NCI-H446 (cell line): ENCODE measurements around the gene NPM1.
A peak's percentile ranks its signal among the peaks of the same experiment; 100 is the strongest.
"Not testable (repeated sequence)": the region's sequence is repeated elsewhere in the genome, so short reads cannot be mapped to it uniquely, and the experiment has no call there.

ENCODE experiments used
- DNase-seq, 2 experiments: peaks; one replicate each; lab custom pipeline; 2025; lab: John Stamatoyannopoulos, UW

Gene NPM1, protein sequence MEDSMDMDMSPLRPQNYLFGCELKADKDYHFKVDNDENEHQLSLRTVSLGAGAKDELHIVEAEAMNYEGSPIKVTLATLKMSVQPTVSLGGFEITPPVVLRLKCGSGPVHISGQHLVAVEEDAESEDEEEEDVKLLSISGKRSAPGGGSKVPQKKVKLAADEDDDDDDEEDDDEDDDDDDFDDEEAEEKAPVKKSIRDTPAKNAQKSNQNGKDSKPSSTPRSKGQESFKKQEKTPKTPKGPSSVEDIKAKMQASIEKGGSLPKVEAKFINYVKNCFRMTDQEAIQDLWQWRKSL

DNA sequence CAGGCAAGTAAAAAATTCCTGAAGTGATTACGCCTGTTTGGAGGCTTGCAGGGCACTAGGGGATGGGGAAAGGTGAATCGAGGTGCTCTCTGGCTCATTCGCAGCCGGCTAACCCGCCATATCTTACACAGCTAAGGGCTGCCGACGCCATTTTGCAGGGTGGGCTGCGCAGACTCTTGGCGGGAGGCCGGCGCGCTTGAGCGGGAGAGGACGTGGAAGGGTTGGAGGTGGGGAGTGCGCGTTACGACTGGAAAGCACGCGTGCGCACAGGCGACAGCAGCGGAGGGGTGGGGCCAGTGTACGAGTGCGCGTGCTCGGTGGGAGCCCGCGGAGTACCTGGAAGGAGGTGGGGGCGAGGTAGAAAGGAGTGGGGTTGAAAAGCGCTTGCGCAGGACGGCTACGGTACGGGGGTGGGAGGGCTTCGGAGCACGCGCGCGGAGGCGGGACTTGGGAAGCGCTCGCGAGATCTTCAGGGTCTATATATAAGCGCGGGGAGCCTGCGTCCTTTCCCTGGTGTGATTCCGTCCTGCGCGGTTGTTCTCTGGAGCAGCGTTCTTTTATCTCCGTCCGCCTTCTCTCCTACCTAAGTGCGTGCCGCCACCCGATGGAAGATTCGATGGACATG is at the start of gene NPM1:
Gene NPM1 (plus strand): TSS at position 505 of the 625 bp plus-strand sequence. CDS start 100 bp downstream, at position 605.
- peak; percentile 94 to 98 for DNase-seq

DNA sequence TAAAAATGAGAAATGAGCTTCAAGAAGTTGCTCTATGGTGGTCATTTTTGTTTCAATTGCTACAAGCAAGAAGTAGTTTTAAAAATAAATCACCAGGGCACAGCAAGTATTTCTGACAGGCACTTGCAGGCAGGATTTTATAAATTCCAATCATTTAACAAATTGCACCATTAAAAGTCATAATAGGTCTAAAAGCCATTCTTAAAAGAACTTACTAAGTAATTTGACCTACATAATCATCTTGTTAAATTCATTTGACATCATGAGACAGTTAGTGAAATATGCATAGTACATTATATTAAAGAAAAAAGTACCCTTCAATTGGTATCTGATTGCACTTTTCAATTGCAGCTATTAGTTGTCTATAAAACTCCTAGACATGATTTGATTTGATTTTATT is 47.6 kb upstream of the NPM1 start:
- no peak for DNase-seq

DNA sequence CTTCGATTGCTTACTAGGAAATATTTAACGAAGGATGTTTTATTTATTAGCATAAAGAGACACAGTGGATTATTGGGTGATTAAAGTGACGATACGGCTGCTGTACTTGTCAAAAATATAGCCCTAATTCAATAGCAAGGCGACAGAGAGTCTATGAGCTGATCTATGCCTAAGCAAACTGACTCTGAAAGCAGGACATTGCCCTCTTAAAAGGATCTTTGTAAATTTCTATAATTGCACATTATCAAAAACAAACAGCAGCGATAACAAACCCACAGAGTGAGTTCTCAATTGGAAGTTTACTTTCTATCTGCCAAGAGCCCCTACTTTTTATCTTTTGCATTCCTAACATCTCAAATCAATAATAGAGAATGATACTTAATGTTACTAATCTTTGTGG is 47.2 kb upstream of the NPM1 start:
- DNase-seq = no peak

DNA sequence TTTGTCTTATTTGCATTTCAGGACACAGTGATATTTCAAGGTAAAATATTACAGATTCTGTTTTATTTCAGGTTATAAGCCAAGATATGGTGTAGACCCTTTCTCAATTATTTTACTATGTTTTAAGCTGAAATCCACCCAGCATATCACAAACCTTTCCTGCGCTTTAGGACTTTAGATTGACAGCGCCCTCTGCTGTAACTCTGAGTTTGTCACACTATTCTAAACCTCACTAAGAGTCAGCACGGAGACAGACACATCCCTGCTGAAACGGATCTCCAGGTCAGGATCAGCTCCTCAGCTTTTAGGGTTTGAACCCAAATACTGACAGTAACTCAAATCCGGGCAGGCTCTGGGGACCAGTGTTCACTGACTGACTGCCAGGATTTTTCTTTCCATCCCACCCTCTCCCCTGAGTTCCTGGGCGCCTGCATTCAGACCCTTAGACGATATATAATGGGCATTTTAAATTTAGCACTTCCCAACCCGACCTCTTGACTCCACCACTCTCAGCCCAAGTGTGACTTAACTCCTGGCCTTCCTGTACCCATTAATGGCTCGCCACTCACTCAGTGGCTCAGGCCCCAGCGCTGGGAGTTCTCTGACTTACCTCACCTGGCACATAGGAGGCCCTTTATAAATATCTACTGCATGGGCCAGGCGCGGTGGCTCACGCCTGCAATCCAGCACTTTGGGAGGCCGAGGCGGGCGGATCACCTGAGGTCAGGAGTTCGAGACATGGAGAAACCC is 45.1 kb upstream of the NPM1 start:
- peak in 1 of 2 experiments; percentile 67 for DNase-seq

DNA sequence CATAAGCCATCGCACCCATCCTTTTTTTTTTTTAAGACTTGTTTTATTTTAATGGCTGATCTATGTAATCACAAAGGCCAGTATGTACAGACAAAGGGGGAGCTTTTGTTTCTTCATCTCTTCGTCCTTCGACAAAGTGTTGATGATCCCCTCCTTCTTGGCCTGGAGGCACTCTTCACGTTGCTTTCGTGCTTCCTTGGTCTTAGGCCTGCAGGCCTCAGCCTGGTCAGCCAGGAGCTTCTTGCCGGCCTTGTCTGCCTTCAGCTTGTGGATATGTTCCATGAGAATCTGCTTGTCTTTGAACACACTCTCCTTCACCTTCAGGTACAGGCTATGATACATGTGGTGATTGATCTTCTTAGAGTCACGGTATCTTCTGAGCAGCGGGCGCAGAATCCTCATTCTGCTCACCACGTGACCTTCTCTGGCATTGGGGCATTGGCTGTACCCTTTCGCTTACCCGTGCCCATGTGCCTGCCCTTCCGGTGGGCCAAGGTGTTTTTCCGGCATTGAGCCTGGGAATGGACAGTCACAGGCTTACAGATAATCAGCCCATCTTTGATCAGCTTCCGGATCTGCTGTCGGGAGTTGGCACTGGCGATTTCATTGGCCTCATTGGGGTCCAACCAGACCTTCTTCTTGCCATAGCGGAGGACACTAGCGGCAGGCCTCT is 42.6 kb upstream of the NPM1 start:
- DNase-seq = no peak

DNA sequence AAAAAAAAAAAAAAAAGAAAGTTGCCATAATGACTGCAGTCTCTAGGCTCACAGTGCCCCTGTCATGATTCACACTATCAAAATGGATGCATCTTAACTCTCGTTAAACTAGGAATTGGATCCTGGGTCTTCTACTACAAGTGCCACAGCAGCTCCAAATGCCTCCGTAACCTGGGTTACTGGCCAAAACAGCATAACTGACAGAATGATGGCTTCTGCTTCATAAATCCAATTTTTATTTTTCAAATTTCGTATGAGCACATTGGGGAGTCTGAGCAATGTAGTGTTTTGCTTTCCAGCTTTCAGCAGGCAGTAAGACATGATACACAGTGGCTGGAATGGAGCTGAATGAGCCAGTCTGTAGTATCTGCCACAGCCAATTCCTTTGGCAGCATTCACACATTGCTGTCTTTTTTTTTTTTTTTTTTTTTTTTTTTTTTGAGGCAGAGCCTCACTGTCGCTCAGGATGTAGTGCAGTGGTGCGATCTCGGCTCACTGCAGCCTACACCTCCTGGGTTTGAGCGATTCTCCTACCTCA is 36.0 kb upstream of the NPM1 start:
- peak; percentile 15 to 58 for DNase-seq

DNA sequence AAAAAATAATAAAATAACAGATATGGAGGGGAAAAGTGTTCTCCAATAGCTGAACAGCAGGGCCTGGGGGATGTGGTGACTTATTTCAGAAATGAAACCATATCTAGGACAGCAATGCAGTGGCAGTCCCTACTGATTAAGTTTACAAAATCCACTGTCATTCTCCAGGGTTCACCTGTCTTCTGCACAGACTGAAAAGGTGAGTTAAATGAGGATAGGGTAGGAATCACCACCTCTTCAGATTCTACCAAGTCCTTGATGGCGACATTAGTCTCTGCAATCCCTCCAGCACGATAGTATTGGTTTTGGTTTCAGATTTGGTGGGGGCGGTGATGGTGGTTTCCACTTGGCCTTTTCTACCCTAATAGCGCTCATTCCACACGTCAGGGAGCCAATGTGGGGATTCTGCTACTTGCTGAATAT is 32.3 kb upstream of the NPM1 start:
- no peak for DNase-seq

DNA sequence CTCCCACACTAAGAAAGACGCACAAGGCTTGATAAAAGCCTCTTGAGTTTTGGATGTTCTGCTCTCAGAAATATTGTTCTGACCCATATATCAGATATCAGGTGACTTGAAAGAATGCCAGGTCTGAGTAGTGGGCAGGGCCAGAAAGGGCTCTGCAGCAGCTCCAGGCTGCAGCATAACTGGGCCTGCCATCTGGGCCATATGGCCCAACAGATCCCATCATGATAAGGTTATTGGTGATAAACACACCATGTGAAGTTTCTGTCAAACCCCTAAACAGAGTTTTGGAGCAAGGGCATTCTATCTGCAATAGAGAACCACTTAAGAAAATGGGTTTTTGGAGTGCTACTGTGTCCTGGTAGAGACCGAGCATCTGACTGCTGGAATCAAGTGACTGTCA is 29.8 kb upstream of the NPM1 start:
- DNase-seq = no peak

DNA sequence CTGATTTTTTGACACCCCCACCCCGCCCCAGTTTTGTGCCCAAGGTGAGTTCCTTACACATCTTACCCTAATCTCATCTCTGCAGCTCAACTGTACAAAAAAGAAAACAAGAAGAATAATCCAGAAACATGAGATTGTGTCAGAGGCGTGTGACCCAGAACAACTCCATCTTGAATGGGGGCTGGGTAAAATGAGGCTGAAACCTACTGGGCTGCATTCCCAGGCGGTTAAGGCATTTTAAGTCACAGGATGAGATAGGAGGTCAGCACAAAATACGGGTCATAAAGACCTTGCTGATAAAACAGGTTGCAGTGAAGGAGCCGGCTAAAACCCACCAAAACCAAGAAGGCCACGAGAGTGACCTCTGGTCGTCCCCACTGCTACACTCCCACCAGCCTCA is 26.5 kb upstream of the NPM1 start:
- DNase-seq = not testable (repeated sequence)

DNA sequence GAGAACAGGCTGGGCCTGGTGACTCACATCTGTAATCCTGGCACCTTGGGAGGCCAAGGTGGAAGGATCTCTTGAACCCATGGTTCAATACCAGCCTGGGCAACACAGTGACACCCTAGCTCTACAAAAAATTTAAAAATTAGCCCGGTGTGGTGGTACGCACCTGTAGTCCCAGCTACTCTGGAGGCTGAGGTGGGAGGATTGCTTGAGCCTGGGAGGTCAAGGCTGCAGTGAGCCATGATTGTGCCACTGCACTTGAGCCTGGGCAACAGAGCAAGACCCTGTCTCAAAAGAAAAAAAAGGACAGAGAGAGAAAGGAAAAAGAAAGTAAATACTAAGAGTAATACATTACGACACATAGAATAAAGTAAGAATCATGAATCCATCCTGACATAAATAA is 24.4 kb upstream of the NPM1 start:
- DNase-seq = not testable (repeated sequence)

DNA sequence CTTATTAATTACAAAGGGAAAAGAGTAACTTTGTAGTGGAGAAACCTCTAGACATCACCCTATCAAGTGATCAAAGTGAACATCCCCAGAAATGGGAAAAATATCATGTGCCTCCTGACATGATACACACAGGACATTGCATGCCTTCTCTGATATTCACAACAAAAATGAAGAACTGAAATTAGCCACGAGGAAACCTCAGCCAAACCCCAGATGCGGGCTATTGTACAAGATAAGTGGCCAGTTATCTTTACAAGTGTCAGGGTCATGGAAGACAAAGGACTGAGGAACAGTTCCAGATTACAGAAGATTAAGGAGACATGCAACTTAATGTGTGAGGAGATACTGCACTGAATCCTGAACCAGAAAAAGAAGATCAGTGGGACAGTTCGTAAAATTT is 23.8 kb upstream of the NPM1 start:
- DNase-seq = no peak

DNA sequence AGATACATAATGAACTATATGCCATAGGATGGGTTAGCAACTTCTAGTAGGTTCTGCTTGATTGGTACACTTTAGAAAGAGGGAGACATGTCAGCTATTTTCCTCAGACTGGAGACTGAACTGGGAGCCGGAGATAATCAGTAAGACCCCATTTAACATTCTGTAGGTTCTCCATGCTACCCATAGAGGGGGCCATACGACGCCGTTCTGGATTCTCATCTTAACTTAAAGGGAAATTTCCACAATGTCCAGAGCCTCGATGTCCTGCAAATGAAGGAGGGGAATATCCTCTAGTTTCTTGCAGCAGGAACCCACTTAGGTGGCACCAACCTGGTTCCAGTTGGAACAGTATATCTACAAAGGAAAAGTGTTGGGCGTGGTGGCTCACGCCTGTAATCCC is 22.3 kb upstream of the NPM1 start:
- no peak for DNase-seq

DNA sequence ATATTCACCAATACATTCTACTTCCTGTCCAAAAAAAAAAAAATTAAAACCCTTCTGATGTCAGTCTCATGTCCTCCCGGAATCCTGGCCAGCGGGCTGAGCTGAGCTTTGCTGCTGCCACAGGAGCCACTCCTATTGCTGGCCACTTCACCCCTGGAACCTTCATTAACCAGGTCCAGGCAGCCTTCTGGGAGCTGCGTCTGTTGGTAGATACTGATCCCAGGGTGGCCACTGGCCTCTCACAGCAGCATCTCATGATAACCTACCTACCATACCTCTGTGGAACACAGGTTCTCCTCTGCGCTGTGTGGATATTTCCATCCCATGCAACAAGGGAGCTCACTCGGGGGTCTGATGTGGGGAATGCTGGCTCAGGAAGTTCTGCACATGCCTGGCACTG is 21.0 kb upstream of the NPM1 start:
- no peak for DNase-seq

DNA sequence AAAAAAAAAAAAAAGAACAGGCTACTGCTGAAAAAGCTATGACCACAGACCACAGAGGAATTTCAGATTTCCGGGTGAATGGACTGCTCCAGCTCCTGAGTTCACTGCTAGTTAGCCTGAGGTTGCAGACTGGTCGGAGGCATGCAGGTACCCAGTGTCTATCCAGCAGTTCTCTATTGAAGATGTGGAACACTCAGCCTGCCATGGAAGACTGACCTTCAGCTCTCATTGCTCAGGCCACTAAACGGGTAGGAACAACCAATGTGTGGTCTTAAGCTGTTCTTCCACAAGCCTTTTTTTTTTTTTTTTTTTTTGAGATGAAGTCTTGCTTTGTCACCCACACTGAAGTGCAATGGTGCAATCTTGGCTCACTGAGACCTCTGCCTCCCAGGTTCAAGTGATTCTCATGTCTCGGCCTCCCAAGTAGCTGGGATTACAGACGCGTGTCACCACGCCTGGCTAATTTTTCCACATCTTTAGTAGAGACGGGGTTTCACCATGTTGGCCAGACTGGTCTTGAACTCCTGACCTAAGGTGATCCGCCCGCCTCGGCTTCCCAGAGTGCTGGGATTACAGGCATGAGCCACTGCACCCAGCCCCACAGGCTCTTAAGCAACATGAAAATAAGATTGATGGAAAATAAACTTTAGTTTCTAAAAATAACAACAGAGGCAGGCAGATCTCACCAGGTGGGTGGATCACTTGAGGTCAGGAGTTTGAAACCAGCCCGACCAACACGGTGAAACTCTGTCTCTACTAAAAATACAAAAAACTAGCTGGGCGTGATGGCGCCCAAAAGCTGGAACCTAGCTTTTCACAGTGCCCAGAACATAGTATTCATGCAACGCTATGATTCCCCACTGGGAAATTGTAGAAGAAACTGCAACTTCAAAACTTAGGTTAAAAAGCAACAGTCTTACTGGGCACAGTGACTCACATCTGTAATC is 20.0 kb upstream of the NPM1 start:
- no peak for DNase-seq

DNA sequence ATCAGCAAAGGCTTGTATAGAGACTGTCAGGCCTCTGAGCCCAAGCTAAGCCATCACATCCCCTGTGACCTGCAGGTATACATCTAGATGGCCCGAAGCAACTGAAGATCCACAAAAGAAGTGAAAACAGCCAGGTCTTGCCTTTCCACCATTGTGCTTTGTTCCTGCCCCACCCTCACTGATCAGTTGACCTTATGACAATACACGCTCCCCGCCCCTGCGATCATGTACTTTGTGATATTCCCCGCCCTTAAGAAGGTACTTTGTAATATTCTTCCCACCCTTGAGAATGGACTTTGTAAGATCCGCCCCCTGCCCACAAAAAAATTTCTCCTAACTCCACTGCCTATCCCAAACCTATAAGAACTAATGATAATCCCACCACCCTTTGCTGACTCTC is 18.6 kb upstream of the NPM1 start:
- DNase-seq = no peak

DNA sequence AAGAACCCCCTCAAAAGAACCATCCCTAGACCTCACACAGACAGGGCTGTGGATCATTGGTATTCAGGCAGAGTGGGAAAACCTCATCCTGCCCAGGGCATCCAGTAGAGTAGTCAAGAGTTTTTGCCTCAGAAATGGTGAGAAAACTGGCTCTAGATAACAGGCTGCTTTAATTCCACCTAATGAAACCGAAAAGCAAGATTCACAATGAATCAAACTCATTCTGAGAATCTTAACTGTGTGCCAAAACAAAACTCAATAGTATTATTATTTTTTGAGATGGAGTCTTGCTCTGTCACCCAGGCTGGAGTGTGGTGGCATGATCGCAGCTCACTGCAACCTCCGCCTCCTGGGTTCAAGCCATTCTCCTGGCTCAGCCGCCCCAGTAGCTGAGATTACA is 17.8 kb upstream of the NPM1 start:
- no peak for DNase-seq

DNA sequence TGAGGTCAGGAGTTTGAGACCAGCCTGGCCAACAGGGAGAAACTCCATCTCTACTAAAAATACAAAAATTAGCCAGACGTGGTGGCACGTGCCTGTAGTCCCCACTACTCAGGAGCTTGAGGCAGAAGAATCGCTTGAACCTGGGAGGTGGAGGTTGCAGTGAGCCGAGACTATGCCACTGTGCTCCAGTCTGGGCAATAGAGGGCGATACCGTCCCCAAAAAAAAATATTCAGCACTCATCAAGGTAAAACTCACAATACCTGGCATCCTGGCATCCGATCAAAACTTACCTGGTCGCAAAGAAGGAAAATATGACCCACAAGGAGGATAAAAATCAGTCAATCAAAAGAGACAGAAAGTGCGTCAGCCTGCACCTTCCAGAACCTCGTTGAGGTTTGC is 16.8 kb upstream of the NPM1 start:
- not testable (repeated sequence) for DNase-seq

DNA sequence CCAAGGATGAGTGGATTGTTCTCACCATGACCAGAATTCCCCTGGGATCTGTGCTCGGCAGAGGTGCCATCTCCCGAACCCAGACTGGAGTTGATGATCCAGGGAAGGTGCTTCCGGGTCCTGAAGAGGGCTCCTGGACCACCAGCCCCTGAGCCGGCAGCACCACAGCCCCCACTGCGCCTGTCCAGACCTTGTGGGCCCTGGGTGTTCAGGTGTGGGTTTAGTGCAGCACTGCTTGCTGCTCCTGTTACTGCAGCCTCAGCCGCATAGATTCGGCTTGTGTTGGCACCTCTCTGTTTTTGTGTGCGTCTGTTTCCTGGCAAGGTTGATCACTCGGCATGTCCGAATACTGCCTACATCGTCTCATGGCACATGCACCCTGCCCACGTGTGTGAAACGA is 16.3 kb upstream of the NPM1 start:
- no peak for DNase-seq

DNA sequence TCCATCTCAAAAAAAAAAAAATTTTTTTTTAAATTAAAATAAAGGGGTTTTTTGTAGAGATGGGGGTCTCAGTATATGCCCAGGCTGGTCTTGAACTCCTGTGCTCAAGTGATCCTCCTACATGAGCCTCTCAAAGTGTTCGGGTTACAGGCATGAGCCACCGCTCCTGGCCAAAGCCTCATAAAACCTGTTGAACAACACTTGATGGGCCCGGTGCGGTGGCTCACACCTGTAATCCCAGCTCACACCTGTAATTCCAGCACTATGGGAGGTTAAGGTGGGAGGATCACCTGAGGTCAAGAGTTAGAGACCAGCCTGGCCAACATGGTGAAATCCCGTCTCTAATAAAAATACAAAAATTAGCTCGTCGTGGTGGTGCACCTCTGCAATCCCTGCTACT is 7.7 kb upstream of the NPM1 start:
- DNase-seq = no peak

DNA sequence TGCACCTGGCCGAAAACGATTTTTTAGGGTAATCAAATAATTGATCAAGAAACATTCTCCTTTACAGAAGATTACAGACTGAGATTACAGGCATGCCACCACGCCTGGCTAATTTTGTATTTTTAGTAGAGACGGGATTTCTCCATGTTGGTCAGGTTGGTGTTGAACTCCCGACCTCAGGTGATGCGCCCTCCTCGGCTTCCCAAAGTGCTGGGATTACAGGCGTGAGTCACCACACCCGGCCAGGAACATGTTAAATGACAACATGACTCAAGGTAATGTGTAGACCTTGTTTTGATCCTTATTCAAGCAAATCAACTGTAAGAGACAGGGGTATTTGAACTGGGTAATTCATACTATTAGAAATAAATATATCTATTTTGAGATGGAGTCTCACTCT is 3.2 kb upstream of the NPM1 start:
- not testable (repeated sequence) for DNase-seq

DNA sequence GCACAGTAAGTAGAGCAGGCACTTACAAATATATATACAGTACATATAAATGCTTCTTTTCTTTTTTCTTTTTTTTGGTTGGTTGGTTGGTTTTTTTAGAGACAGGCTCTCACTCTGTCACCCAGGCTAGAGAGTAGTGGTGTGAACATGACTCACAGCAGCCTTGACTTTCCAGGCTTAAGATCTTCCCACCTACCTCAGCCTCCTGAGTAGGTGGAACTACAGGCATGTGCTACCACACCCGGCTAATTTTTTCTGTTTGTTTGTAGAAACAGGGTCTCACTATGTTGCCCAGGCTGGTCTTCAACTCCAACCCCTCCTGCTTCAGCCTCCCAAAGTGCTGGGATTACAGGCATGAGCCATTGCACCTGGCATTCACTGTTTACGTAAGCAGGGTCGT is 2.6 kb upstream of the NPM1 start:
- DNase-seq = not testable (repeated sequence)
